Anterior cingulate cortex (tissue), 58 donors: ENCODE results near the gene ABHD6.
"Not testable (repeated sequence)": the region's sequence is repeated elsewhere in the genome, so short reads cannot be mapped to it uniquely, and the experiment has no call there.

Experiments used
- DNase-seq, 58 donors: peaks; one replicate each; lab custom pipeline; 2025; lab: John Stamatoyannopoulos, UW

ABHD6 gene

GRCh38 chr3:58207954-58208353 lies 29.6 kb upstream of the ABHD6 start:
- DNase-seq, result no peak

GRCh38 chr3:58209933-58210332 lies 27.7 kb upstream of the ABHD6 start:
- no peak for DNase-seq

GRCh38 chr3:58210761-58211460 lies 26.7 kb upstream of the ABHD6 start, which contains the start of gene DNASE1L3:
Gene DNASE1L3 (minus strand): TSS chr3:58210972. CDS start chr3:58210906, 66 bp downstream.
- no peak for DNase-seq

GRCh38 chr3:58214484-58215316 lies 22.9 kb upstream of the ABHD6 start:
- DNase-seq, result no peak

DNA sequence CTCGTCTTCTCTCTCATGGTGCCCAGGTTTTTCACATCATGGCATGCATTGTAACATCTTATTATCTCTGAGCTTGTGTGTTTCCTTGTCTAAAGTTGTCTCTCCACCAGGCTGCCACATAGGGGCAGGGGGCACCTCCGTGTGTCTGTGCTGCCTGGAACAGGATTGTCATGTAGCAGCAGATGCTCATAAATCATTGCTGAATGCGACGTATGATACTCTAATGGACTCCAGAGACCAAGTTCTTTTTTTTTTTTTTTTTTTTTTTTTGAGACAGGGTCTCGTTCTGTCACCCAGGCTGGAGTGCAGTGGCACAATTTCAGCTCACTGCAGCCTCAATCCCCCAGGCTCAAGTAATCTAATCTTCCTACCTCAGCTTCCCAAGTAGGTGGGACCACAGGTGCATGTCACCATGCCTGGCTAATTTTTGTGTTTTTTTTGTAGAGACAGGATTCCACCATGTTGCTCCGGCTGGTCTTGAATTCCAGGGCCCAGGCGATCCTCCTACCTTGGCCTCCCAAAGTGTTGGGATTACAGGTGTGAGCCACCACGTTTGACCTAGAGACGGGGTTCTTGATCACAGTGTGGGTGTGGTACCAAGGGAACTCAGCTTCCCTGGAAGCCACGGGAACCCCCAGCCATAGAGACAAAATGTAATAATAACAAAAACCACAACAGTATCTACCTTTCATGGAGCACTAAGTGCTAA lies 22.1 kb upstream of the ABHD6 start:
- no peak for DNase-seq

DNA sequence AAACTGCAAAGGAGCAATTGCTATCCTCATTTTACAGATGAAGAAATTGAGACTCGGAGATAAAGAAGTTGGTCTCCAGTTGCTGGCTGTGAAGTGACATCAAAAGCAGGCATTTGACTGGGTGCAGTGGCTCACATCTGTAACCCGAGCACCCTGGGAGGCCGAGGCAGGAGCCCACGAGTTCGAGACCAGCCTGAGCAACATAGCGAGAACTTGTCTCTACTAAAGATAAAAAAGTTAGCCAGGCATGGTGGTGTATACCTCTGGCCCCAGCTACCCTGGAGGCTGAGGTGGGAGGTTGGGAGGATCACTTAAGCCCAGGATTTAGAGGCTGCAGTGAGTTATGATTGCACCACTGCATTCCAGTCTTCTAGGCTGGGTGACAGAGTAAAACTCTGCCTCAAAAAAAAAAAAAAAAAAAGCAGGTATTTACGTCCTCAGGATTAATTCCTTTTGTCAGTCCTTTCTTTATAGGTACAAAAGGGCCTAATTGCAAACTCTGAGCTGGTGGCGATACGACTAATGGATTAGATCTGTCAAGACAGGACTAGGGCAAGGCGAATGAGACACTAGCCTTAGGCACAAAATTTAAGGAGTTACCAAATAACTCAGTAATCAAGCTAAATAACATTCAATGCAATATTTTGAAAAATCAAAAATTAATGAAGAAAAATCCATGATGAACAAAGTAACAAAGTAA lies 20.9 kb upstream of the ABHD6 start:
- DNase-seq, result no peak

GRCh38 chr3:58217209-58217811 lies 20.3 kb upstream of the ABHD6 start:
- peak in 53 of 58 donors; percentile 8 to 79 (median 50) for DNase-seq

- DNase-seq, result no peak
Observed at GRCh38 chr3:58218904-58219303, 18.7 kb upstream of the ABHD6 start.

- DNase-seq, result no peak
Observed at GRCh38 chr3:58222161-58222724, 15.3 kb upstream of the ABHD6 start.

GRCh38 chr3:58223855-58224254 lies 13.7 kb upstream of the ABHD6 start:
- DNase-seq, result peak in 2 of 58 donors; percentile 6 to 31

DNA sequence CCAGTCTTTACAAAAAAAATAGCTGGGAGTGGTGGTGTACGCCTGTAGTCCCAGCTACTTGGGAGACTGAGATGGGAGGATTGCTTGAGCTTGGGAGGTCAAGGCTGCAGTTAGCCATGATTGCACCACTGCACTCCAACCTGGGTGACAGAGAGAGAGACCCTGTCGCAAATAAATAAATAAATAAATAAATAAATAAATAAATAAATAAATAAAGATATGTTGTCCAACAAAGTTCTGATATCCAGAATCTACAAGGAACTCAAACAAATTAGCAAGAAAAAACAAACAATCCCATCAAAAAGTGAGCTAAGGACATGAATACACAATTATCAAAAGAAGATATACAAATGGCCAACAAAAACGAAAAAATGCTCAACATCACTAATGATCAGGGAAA lies 9.7 kb upstream of the ABHD6 start:
- DNase-seq, result not testable (repeated sequence)

DNA sequence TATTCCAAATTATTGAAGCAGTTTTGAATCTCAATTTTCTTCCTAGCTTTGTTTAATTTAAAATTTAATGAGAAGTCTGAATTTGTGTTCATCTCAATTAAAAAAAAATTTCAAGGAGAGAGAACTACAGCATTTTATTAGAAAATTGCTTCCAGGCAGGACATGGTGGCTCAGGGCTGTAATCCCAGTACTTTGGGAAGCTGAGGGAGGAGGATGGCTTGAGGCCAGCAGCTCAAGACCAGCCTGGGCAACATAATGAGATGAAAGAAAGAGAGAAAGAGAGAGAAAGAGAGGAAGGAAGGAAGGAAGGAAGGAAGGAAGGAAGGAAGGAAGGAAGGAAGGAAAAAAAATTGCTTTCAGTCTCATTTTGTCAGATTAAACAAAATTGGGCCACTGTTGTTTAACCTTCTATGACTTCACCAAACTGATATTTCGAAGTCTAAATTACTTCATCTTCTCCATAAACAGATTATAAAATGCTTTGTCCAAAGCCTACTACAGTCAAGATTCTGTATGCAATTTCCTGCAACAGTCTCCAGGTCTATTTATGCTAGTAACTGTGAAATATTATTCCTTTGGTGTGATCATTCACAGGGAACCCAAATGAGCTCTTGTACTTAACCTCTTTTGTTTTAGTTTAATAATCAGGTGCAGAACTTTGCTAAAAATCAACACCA lies 6.6 kb upstream of the ABHD6 start:
- no peak for DNase-seq

DNA sequence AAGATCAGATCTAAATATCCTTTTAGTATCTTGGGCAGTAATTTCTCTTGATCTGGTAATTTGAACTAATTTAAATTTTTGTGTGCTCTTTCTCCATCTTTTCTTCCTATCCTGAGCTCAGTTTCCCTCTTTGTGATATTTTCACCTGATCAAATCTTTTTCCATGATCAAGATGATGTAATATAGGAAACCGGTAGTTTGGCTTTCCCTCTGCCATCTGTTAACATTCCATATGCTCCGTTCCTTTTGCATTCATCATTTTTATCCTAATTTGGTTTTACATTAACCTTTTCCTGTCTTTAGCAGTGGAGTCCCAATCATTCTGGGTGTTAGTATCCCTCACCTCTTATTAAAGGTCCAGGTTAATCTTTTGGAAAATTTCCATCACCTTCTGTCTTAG lies 5.9 kb upstream of the ABHD6 start:
- no peak for DNase-seq

DNA sequence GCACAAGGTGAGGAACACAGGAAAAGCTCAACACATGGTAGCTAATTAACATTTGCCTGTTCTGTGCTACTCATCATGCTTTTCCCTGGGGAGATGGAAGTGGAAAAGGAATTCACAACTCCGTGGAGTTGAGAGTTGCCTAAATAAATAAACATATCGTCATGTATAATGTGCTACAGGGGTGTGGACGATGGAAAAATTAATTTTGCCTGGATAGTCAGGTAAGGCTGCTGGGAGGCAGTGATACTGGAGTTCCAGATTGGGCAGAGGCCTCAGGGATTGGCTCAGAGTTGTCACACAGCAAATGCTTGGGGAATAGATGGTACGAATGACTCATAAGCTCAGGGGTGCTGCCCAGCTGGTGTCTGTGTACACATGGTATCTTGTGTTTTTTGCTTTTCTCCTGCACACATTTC lies 3.1 kb upstream of the ABHD6 start:
- peak in 5 of 58 donors; percentile 4 to 40 (median 9) for DNase-seq

DNA sequence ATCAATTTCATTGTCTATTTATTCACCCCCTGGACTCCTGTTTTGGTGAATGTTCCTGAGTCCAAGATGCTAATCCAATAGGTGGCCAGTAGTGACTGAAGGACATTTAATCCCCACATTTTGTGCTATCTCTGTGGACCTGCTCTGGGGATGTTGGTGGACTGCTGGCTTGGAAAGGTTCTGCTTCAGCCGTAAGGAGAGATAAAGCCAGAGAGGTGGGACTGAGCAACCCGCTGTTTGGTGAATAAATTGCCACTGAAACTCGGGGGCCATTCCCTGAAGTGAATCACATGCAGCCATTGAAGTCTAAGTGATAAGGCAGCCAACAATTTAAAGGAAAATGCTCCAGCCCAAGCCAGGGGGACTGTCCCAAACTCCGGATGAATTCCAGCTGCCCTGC lies 1.6 kb upstream of the ABHD6 start:
- DNase-seq, result no peak

- DNase-seq, result peak in 2 of 58 donors; percentile 32 to 33
Observed at GRCh38 chr3:58236527-58237237, 910 bp upstream of the ABHD6 start.

DNA sequence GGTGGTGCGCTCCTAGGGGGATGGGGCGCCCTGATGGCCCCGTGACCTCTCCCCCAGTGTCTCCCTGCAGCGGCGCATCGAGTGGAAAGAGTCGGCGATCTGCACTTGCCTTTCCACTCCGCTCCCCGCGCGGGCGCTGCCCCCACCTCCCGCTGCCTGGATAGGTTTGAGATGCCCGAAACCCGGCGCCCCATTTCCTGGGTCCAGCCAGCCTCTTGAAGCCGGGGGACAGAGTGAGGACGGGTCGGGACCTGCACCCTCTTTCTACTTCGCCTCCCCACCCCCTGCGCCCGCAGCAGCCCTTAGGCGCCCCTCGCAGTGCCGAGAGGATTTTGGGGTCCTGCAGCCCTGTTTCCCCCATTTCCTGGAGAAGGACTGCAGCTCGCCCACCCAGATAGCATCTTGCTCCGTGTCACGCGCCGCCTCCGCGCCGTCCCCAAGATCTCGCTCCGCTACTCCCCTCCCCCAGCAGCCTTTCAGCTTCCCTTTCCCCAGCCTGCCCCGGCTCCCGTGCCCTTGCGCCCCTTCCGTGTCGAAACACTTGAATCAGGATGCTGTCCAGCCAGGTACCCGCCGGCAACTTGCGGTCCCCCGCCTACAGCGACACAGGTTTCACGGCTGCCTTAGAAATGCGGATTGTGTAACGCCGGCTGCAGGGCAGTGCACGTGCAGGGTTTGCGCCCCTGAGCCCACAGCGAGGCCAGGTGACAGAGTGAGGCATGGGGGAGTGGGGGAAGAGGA lies 519 bp downstream of the ABHD6 start:
- peak in 53 of 58 donors; percentile 27 to 90 (median 73) for DNase-seq

GRCh38 chr3:58238830-58239229 lies 1.2 kb downstream of the ABHD6 start:
- no peak for DNase-seq
